IMR-90 (cell line): ENCODE results near the gene LENEP.

ENCODE experiments used
- FOS ChIP-seq: fragments of 150-350 bp; IDR thresholded peaks from 2 replicates; pipeline ENCODE4 v1.6.1; 2016; ENCODE audit warnings: low read depth, low read length
- MAZ ChIP-seq: IDR thresholded peaks from 2 replicates; pipeline ENCODE4 v1.6.1; 2012; ENCODE audit warnings: low read depth, mild to moderate bottlenecking, low read length, improper control_type of control experiment, moderate library complexity, borderline replicate concordance
- NFE2L2 ChIP-seq: fragments of 150-350 bp; IDR thresholded peaks from 2 replicates; pipeline ENCODE4 v1.6.1; 2016; ENCODE audit warnings: low read depth, mild to moderate bottlenecking, low read length
- POLR2A ChIP-seq: IDR thresholded peaks from 2 replicates; pipeline ENCODE4 v1.6.1; 2012; ENCODE audit warnings: mild to moderate bottlenecking, low read depth, low read length
- RAD21 ChIP-seq: IDR thresholded peaks from 2 replicates; pipeline ENCODE4 v1.6.1; 2012; ENCODE audit warnings: low read length, improper control_type of control experiment
- RCOR1 ChIP-seq: IDR thresholded peaks from 2 replicates; pipeline ENCODE4 v1.6.1; 2012; ENCODE audit warnings: mild to moderate bottlenecking, low read length, improper control_type of control experiment; ENCODE audit not compliant: insufficient replicate concordance
- RFX5 ChIP-seq: IDR thresholded peaks from 2 replicates; pipeline ENCODE4 v1.8.0; 2012; ENCODE audit warnings: low read depth, mild to moderate bottlenecking, low read length, moderate library complexity
- SMC3 ChIP-seq: fragments of 150-350 bp; IDR thresholded peaks from 2 replicates; pipeline ENCODE4 v1.6.1; 2016; ENCODE audit warnings: low read depth, mild to moderate bottlenecking, antibody characterized with exemption, low read length, moderate library complexity
- TF ChIP-seq, protein P1 (sequence below): conservative IDR thresholded peaks from 2 replicates; pipeline ENCODE4 v1.5.1; 2012; ENCODE audit warnings: mild to moderate bottlenecking, low read depth, low read length, improper control_type of control experiment

DNA sequence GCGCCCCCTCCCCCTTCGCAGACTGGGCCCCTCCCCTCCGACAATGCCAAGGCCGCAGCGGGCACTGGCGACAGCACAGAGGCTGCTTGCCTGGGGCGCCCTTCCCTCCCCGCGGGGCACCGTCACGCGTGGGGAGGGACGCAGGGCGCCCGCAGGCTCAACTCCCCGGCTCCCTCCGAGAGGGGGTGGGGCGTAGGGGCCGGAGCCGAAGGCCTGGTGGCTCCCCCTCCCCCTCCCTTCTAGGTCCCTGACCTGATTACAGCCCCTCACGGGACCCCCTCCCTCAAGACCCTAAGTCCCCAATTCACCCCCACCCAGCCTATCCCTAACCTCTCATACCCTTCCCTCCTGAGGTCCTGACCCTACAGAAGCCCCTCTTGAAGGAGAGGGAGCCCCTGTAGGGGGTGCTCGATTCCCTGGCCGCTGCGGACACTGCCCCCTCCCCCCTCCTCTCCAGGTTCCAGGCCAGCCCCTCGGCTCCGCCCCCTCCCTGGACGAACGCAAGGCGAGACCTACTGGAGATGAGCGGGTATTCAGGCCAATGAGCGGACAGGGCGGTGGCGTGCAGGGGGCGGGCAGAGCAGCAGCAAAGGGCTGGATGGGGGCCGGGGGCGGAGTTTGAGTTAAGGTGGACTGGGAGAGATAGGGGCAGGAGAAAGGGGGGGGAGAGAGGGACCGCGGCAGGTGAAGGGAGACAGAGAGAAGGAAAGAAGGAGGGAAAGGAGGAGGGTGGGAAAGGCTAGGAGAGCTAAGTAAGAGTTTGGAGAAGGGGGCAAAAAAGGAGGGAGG is 8.5 kb downstream of the LENEP start:
- TF ChIP-seq FOS (no peak), POLR2A (no peak), RAD21 (0 out of 2 replicates have a peak, but pooled peaks have one; percentile 11), RFX5 (no peak), SMC3 (0 out of 2 replicates have a peak, but pooled peaks have one; percentile 1), RCOR1 (no peak), NFE2L2 (no peak), MAZ (peak; percentile 95)
- TF ChIP-seq, protein P1, sequence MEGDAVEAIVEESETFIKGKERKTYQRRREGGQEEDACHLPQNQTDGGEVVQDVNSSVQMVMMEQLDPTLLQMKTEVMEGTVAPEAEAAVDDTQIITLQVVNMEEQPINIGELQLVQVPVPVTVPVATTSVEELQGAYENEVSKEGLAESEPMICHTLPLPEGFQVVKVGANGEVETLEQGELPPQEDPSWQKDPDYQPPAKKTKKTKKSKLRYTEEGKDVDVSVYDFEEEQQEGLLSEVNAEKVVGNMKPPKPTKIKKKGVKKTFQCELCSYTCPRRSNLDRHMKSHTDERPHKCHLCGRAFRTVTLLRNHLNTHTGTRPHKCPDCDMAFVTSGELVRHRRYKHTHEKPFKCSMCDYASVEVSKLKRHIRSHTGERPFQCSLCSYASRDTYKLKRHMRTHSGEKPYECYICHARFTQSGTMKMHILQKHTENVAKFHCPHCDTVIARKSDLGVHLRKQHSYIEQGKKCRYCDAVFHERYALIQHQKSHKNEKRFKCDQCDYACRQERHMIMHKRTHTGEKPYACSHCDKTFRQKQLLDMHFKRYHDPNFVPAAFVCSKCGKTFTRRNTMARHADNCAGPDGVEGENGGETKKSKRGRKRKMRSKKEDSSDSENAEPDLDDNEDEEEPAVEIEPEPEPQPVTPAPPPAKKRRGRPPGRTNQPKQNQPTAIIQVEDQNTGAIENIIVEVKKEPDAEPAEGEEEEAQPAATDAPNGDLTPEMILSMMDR, result peak; percentile 50
